GM23338 (cell line): Measurements from ENCODE around the gene NCKAP1.

Source experiments
- CREB1 ChIP-seq: fragments of 250-450 bp; sonication (Bioruptor Pico); IDR thresholded peaks from 2 replicates; pipeline ENCODE4 v1.5.0; 2020; ENCODE audit warnings: low read depth, mild to moderate bottlenecking, moderate library complexity
- CTCF ChIP-seq, 2 experiments: fragments of 200-600 bp in 1 of 2; sonication (generic) in 1 of 2; conservative IDR thresholded peaks; 2 replicates each; pipeline versions ENCODE4 v1.5.1 to v1.6.1; 2016 to 2017; ENCODE audit warnings: antibody characterized with exemption in 2 of 2, low read depth in 2 of 2, mild to moderate bottlenecking in 2 of 2, moderate library complexity in 1 of 2
- EZH2 ChIP-seq: fragments of 200-600 bp; sonication (generic); IDR thresholded peaks from one replicate; pipeline ENCODE4 v1.8.0; 2017; ENCODE audit warnings: antibody characterized with exemption, mild to moderate bottlenecking, low read depth; ENCODE audit not compliant: unreplicated experiment
- JUNB ChIP-seq: IDR thresholded peaks from one replicate; pipeline ENCODE4 v1.6.1; 2016; ENCODE audit warnings: antibody characterized with exemption; ENCODE audit not compliant: unreplicated experiment

GRCh38 chr2:182949572-182950189 is 88.6 kb downstream of the NCKAP1 start:
- no peak for TF ChIP-seq JUNB
- no peak for TF ChIP-seq CTCF (conservative IDR thresholded peaks at IDR 0.05; ENCODE audit: low read depth in 2 of 2)
- no peak for TF ChIP-seq EZH2
- TF ChIP-seq CREB1 (CRISPR knock-in tag): no peak
